Tibial nerve (tissue), 4 donors: Measurements from ENCODE around the gene CORIN. TPM values are rescaled to one million over a fixed set of nuclear protein-coding genes. Genes with fewer than 3 reads are reported as not detected.

Experiments
- DNase-seq, 2 donors: peaks; one replicate each; pipeline ENCODE4 v3.0.0-alpha.2; 2019; ENCODE audit warnings: low spot score in 2 of 2
- H3K27ac ChIP-seq, 4 donors: fragments of 200-600 bp; sonication (generic) in 3 of 4; one replicate each; pipeline ENCODE4 v1.5.1; 2017 to 2019; ENCODE audit warnings: mild to moderate bottlenecking in 1 of 4
- H3K27me3 ChIP-seq, 2 donors: fragments of 200-600 bp; sonication (generic) in 1 of 2; one replicate each; pipeline versions ENCODE4 v1.5.1 to v1.6.0; 2017 to 2019
- H3K36me3 ChIP-seq, 3 donors: fragments of 200-600 bp; sonication (generic); one replicate each; pipeline ENCODE4 v1.5.1; 2018 to 2019
- H3K4me1 ChIP-seq, 4 donors: fragments of 200-600 bp; sonication (generic) in 3 of 4; one replicate each; pipeline ENCODE4 v1.5.1; 2017 to 2019
- H3K4me3 ChIP-seq, 4 donors: fragments of 200-600 bp; sonication (generic) in 3 of 4; one replicate each; pipeline ENCODE4 v1.5.1; 2017 to 2019; ENCODE audit warnings: mild to moderate bottlenecking in 1 of 4, moderate library complexity in 1 of 4
- H3K9me3 ChIP-seq, 4 donors: fragments of 200-600 bp; sonication (generic) in 3 of 4; one replicate each; pipeline ENCODE4 v1.5.1; 2017 to 2019
- CTCF ChIP-seq, 5 experiments: fragments of 200-600 bp in 3 of 5; fragments of 450-650 bp in 2 of 5; sonication (generic) in 3 of 5; IDR thresholded peaks; one replicate each; pipeline ENCODE4 v1.5.1; 2016 to 2019; ENCODE audit warnings: antibody characterized with exemption in 5 of 5, mild to moderate bottlenecking in 3 of 5, moderate library complexity in 2 of 5
- EP300 ChIP-seq, 2 donors: sonication (generic); formaldehyde crosslinking; IDR thresholded peaks; one replicate each; pipeline ENCODE4 v1.6.1; 2017; ENCODE audit warnings: antibody characterized with exemption in 2 of 2, mild to moderate bottlenecking in 1 of 2
- POLR2A ChIP-seq, 2 donors: fragments of 450-650 bp; IDR thresholded peaks; one replicate each; pipeline ENCODE4 v1.6.1; 2017; ENCODE audit warnings: antibody characterized with exemption in 2 of 2, mild to moderate bottlenecking in 2 of 2, moderate library complexity in 2 of 2
- WGBS, 2 donors: methylation state at CpG; one replicate each; pipeline ENCODE4 v1.1.5; 2018; 5-methylcytosine and 5-hydroxymethylcytosine counted together
- total RNA-seq, 4 donors: library from RNA; depleted of rRNA; stranded (reverse); fragments of >200 nt; gene quantifications; one replicate each; pipeline ENCODE4 v1.1.0, GENCODE V29; 2016

CORIN gene
- total RNA-seq, 4 donors from 2014 or later: 0.22 to 0.42 TPM; not detected in 2

- Histone ChIP-seq H3K4me3 (no peak overlapping the region), H3K36me3 (peaks cover 0 to 75% (median 5%) of the 10 kb centered on the region in 3 donors), H3K9me3 (no peaks in the 10 kb centered on the region), H3K27me3 (no peaks in the 10 kb centered on the region), H3K27ac (no peak overlapping the region), H3K4me1 (no peaks in the 10 kb centered on the region)
- no peak for TF ChIP-seq POLR2A (IDR thresholded peaks at IDR 0.05)
- no peak for TF ChIP-seq EP300 (IDR thresholded peaks at IDR 0.05)
- no peak for TF ChIP-seq CTCF (IDR thresholded peaks at IDR 0.05)
- DNase-seq: no peak
These were observed 267.1 kb downstream of the CORIN start for GRCh38 chr4:47570816-47571215.

- DNase-seq: no peak
- H3K9me3 ChIP-seq: no peaks in the 10 kb centered on the region
- no peak overlapping the region for H3K4me3 ChIP-seq
- H3K27me3 ChIP-seq: no peaks in the 10 kb centered on the region
- 100% methylated on average over 1 of the region's 1 CpG for WGBS, 2 donors
- peaks cover 0 to 65% (median 5%) of the 10 kb centered on the region in 3 donors for H3K36me3 ChIP-seq
- H3K4me1 ChIP-seq: peaks cover 0 to 3% (median 0%) of the 10 kb centered on the region in 4 donors
- H3K27ac ChIP-seq: no peak overlapping the region
- no peak for TF ChIP-seq EP300 (IDR thresholded peaks at IDR 0.05)
- no peak for TF ChIP-seq CTCF (IDR thresholded peaks at IDR 0.05)
- TF ChIP-seq POLR2A (IDR thresholded peaks at IDR 0.05): no peak
These were observed 270.4 kb downstream of the CORIN start for GRCh38 chr4:47567511-47567910.

GRCh38 chr4:47566969-47567368 is 270.9 kb downstream of the CORIN start:
- no peak overlapping the region for H3K4me3 ChIP-seq
- H3K9me3 ChIP-seq: no peaks in the 10 kb centered on the region
- H3K36me3 ChIP-seq: peaks cover 0 to 65% (median 5%) of the 10 kb centered on the region in 3 donors
- no peaks in the 10 kb centered on the region for H3K27me3 ChIP-seq
- H3K4me1 ChIP-seq: peaks cover 0 to 3% (median 0%) of the 10 kb centered on the region in 4 donors
- DNase-seq: no peak
- TF ChIP-seq EP300 (IDR thresholded peaks at IDR 0.05) (no peak), POLR2A (IDR thresholded peaks at IDR 0.05) (no peak), CTCF (IDR thresholded peaks at IDR 0.05) (no peak)
- H3K27ac ChIP-seq: no peak overlapping the region

- DNase-seq: no peak
- Histone ChIP-seq H3K9me3 (no peaks in the 10 kb centered on the region), H3K4me3 (no peak overlapping the region), H3K27me3 (no peaks in the 10 kb centered on the region), H3K36me3 (peaks cover 0 to 65% (median 5%) of the 10 kb centered on the region in 3 donors), H3K4me1 (peaks cover 0 to 3% (median 0%) of the 10 kb centered on the region in 4 donors), H3K27ac (no peak overlapping the region)
- 87 to 89% methylated on average over 2 of the region's 2 CpGs for WGBS, 2 donors
- no peak for TF ChIP-seq POLR2A (IDR thresholded peaks at IDR 0.05)
- no peak for TF ChIP-seq CTCF (IDR thresholded peaks at IDR 0.05)
- TF ChIP-seq EP300 (IDR thresholded peaks at IDR 0.05): no peak
These were observed 271.3 kb downstream of the CORIN start for GRCh38 chr4:47566566-47566965.

GRCh38 chr4:47562297-47562696 is 275.6 kb downstream of the CORIN start:
- Histone ChIP-seq H3K27ac (no peak overlapping the region), H3K4me1 (peaks cover 0 to 3% (median 0%) of the 10 kb centered on the region in 4 donors), H3K9me3 (no peaks in the 10 kb centered on the region), H3K27me3 (no peaks in the 10 kb centered on the region), H3K36me3 (peaks cover 0 to 69% (median 0%) of the 10 kb centered on the region in 3 donors), H3K4me3 (no peak overlapping the region)
- 74 to 79% methylated on average over 3 of the region's 3 CpGs for WGBS, 2 donors
- DNase-seq: no peak
- TF ChIP-seq POLR2A (IDR thresholded peaks at IDR 0.05): no peak
- TF ChIP-seq CTCF (IDR thresholded peaks at IDR 0.05): no peak
- no peak for TF ChIP-seq EP300 (IDR thresholded peaks at IDR 0.05)
